ENCODE results near the gene EGR2. TPM values are rescaled to one million over a fixed set of nuclear protein-coding genes. Genes with fewer than 3 reads are reported as not detected.
A peak's percentile ranks its signal among the peaks of the same experiment; 100 is the strongest.

EGR2 gene
- total and polyA plus RNA-seq, 2 donors (not counting 3 experiments of a cell fraction or from before 2014, with no cell fraction given), result 0.46 to 0.47 TPM

- H3K36me3 ChIP-seq (ENCODE audit: control insufficient read depth in 2 of 2, extremely low read depth in 1 of 2, insufficient read depth in 2 of 2, low read length in 2 of 2), result no peaks in the 10 kb centered on the region
- dilution Hi-C loops (cut with MboI; ENCODE audit: extremely low pct_ligation_motif_present, low sequenced_read_pairs), result no loop called here
- H4K20me1 ChIP-seq (replicated peaks; ENCODE audit: control insufficient read depth, extremely low read depth, insufficient read depth, low read length), result no peaks in the 10 kb centered on the region
- H3K27ac ChIP-seq (ENCODE audit: insufficient read depth, low read depth, low read length), result no peak overlapping the region
- no peak for FAIRE-seq
- ChIA-PET POLR2A (no interaction called here), CTCF (interaction anchor here (0.8 kb wide), 1 partner anchor 232 kb away, joined by 3 read pairs; no protein-coding TSS in a partner anchor)
- H3K27me3 ChIP-seq (ENCODE audit: control insufficient read depth in 2 of 2, insufficient read depth in 2 of 2, low read length in 2 of 2), result no peaks in the 10 kb centered on the region
- peak in 1 of 2 donors; percentile 6 for TF ChIP-seq CTCF (IDR thresholded peaks at IDR 0.05; ENCODE audit: extremely low read depth in 1 of 2, insufficient read depth in 1 of 2, low read depth in 1 of 2, low read length in 2 of 2)
- TF ChIP-seq POLR2AphosphoS5 (IDR thresholded peaks at IDR 0.05; ENCODE audit: insufficient read depth, low read depth, low read length), result no peak
- no peak for TF ChIP-seq GATA2 (IDR thresholded peaks at IDR 0.05; ENCODE audit: insufficient read depth, insufficient read length, low read depth, low read length)
- no peak overlapping the region for H3K4me3 ChIP-seq (replicated peaks in 1 of 3; ENCODE audit: insufficient read depth in 1 of 3, low read depth in 1 of 3, low read length in 3 of 3)
- BruUV-seq (replicated peaks), result no TSS peak
- H3K79me2 ChIP-seq (ENCODE audit: control insufficient read depth, insufficient read depth, low read length), result no peaks in the 10 kb centered on the region
- no peaks in the 10 kb centered on the region for H3K9me3 ChIP-seq (replicated peaks; ENCODE audit: control insufficient read depth, insufficient read depth, low read length)
- H3K4me2 ChIP-seq (ENCODE audit: insufficient read depth, low read length), result no peak overlapping the region
- H2AFZ ChIP-seq (ENCODE audit: low read depth, low read length), result no peak overlapping the region
- no peaks in the 10 kb centered on the region for H3K4me1 ChIP-seq (ENCODE audit: control insufficient read depth, extremely low read depth, insufficient read depth, low read length)
- no peak overlapping the region for H3K9ac ChIP-seq (replicated peaks; ENCODE audit: extremely low read depth, insufficient read depth, low read length)
- H3K9me1 ChIP-seq (replicated peaks; ENCODE audit: control insufficient read depth, extremely low read depth, insufficient read depth, low read length), result no peaks in the 10 kb centered on the region
- intact Hi-C loops (cut with micrococcal nuclease), result no loop called here
- no peak for DNase-seq (ENCODE audit: low read depth, low spot score)
Measured at GRCh38 chr10:62851442-62851841, 35.3 kb upstream of the EGR2 start.

- intact Hi-C loops (cut with micrococcal nuclease) (no loop called here), dilution Hi-C loops (cut with MboI; ENCODE audit: extremely low pct_ligation_motif_present, low sequenced_read_pairs) (no loop called here)
- FAIRE-seq (no peak), DNase-seq (ENCODE audit: low read depth, low spot score) (no peak)
- H3K9me3 ChIP-seq (replicated peaks; ENCODE audit: control insufficient read depth, insufficient read depth, low read length), result no peaks in the 10 kb centered on the region
- H3K27me3 ChIP-seq (ENCODE audit: control insufficient read depth in 2 of 2, insufficient read depth in 2 of 2, low read length in 2 of 2), result no peaks in the 10 kb centered on the region
- H2AFZ ChIP-seq (ENCODE audit: low read depth, low read length), result no peak overlapping the region
- CTCF ChIA-PET, result no interaction called here
- H3K79me2 ChIP-seq (ENCODE audit: control insufficient read depth, insufficient read depth, low read length), result no peaks in the 10 kb centered on the region
- no peak overlapping the region for H3K4me3 ChIP-seq (replicated peaks in 1 of 3; ENCODE audit: insufficient read depth in 1 of 3, low read depth in 1 of 3, low read length in 3 of 3)
- H3K4me2 ChIP-seq (ENCODE audit: insufficient read depth, low read length), result no peak overlapping the region
- H3K27ac ChIP-seq (ENCODE audit: insufficient read depth, low read depth, low read length), result no peak overlapping the region
- POLR2A ChIA-PET, result no interaction called here
- BruUV-seq (replicated peaks), result no TSS peak
- H3K9me1 ChIP-seq (replicated peaks; ENCODE audit: control insufficient read depth, extremely low read depth, insufficient read depth, low read length), result no peaks in the 10 kb centered on the region
- H4K20me1 ChIP-seq (replicated peaks; ENCODE audit: control insufficient read depth, extremely low read depth, insufficient read depth, low read length), result no peaks in the 10 kb centered on the region
- H3K4me1 ChIP-seq (ENCODE audit: control insufficient read depth, extremely low read depth, insufficient read depth, low read length), result no peaks in the 10 kb centered on the region
- no peaks in the 10 kb centered on the region for H3K36me3 ChIP-seq (ENCODE audit: control insufficient read depth in 2 of 2, extremely low read depth in 1 of 2, insufficient read depth in 2 of 2, low read length in 2 of 2)
- H3K9ac ChIP-seq (replicated peaks; ENCODE audit: extremely low read depth, insufficient read depth, low read length), result no peak overlapping the region
- no peak for TF ChIP-seq CTCF (IDR thresholded peaks at IDR 0.05; ENCODE audit: extremely low read depth in 1 of 2, insufficient read depth in 1 of 2, low read depth in 1 of 2, low read length in 2 of 2)
Measured at GRCh38 chr10:62850646-62851045, 34.5 kb upstream of the EGR2 start.
